ENCODE results near the gene KLLN.
"Not testable (repeated sequence)": the region's sequence is repeated elsewhere in the genome, so short reads cannot be mapped to it uniquely, and the experiment has no call there.

The KLLN gene

GRCh38 chr10:87863053-87863943 lies at the start of gene KLLN, which contains the start of gene PTEN:
KLLN (minus strand) TSS chr10:87863533; CDS start chr10:87862487, 1,046 bp downstream.
PTEN (plus strand) TSS chr10:87863625; CDS start chr10:87864470, 845 bp downstream.
- H3K4me3 ChIP-seq (ENCODE audit: control insufficient read depth, low read depth, low read length): peak within 1 kb of the TSS; percentile 95
- DNase-seq (ENCODE audit: low read depth): peak; percentile 84
- no peak for TF ChIP-seq CTCF (IDR thresholded peaks at IDR 0.05; ENCODE audit: control insufficient read depth, insufficient read depth, low read depth, low read length, missing control alignments)

- not testable (repeated sequence) for H3K4me3 ChIP-seq (ENCODE audit: control insufficient read depth, low read depth, low read length)
Observed at GRCh38 chr10:87903396-87903795, 40.1 kb upstream of the KLLN start.

GRCh38 chr10:87897957-87898356 lies 34.6 kb upstream of the KLLN start:
- not testable (repeated sequence) for DNase-seq (ENCODE audit: low read depth); H3K4me3 ChIP-seq (ENCODE audit: control insufficient read depth, low read depth, low read length)

More at GRCh38 chr10:87903396-87903795, 40.1 kb upstream of the KLLN start:
- DNase-seq (ENCODE audit: low read depth): not testable (repeated sequence)

- H3K4me3 ChIP-seq (ENCODE audit: control insufficient read depth, low read depth, low read length): no peak overlapping the region
- no peak for TF ChIP-seq CTCF (IDR thresholded peaks at IDR 0.05; ENCODE audit: control insufficient read depth, insufficient read depth, low read depth, low read length, missing control alignments)
- no peak for DNase-seq (ENCODE audit: low read depth)
Observed at GRCh38 chr10:87896216-87896615, 32.9 kb upstream of the KLLN start.

- no peak for DNase-seq (ENCODE audit: low read depth)
- no peak overlapping the region for H3K4me3 ChIP-seq (ENCODE audit: control insufficient read depth, low read depth, low read length)
- TF ChIP-seq CTCF (IDR thresholded peaks at IDR 0.05; ENCODE audit: control insufficient read depth, insufficient read depth, low read depth, low read length, missing control alignments): no peak
Observed at GRCh38 chr10:87895430-87895829, 32.1 kb upstream of the KLLN start.

- no peak overlapping the region for H3K4me3 ChIP-seq (ENCODE audit: control insufficient read depth, low read depth, low read length)
- no peak for TF ChIP-seq CTCF (IDR thresholded peaks at IDR 0.05; ENCODE audit: control insufficient read depth, insufficient read depth, low read depth, low read length, missing control alignments)
- DNase-seq (ENCODE audit: low read depth): no peak
Observed at GRCh38 chr10:87887548-87888289, 24.4 kb upstream of the KLLN start.

GRCh38 chr10:87887146-87887545 lies 23.8 kb upstream of the KLLN start:
- TF ChIP-seq CTCF (IDR thresholded peaks at IDR 0.05; ENCODE audit: control insufficient read depth, insufficient read depth, low read depth, low read length, missing control alignments): no peak

More at GRCh38 chr10:87887146-87887545, 23.8 kb upstream of the KLLN start:
- H3K4me3 ChIP-seq (ENCODE audit: control insufficient read depth, low read depth, low read length): no peak overlapping the region
- DNase-seq (ENCODE audit: low read depth): no peak

Data from AG09309 (cell line).